ENCODE data around the gene EFCAB3.
"Not testable (repeated sequence)": the region's sequence is repeated elsewhere in the genome, so short reads cannot be mapped to it uniquely, and the experiment has no call there.

DNA sequence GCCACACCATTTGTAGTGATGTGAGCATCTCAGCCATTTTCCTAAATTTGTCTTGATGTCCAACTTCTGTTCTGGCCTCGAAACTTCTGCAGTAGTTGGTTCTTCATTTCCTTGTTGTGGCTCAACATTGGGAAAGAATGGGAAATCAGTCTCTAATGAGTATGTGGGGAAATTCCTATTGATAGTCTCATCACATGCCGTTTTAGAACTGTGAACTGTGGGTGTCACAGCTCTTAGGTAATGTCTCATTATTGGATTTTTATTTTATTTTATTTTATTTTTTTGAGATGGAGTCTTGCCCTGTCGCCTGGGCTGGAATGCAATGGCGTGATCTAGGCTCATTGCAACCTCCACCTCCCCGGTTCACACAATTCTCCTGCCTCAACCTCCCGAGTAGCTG is 60.8 kb downstream of the EFCAB3 start:
- TF ChIP-seq ZNF274 (IDR thresholded peaks at IDR 0.05; ENCODE audit: low read depth, low read length); YY1 (IDR thresholded peaks at IDR 0.05; ENCODE audit: insufficient read depth, insufficient read length): not testable (repeated sequence)

Measured in NT2/D1 (cell line).